Stimulated activated CD4-positive, alpha-beta T cell treated with anti-CD3 and anti-CD28 coated beads, Interleukin-4, amount 100 ng/mL, for 24 hours (primary cell): Measurements from ENCODE around the gene SPN.
"Not testable (repeated sequence)": the region's sequence is repeated elsewhere in the genome, so short reads cannot be mapped to it uniquely, and the experiment has no call there.

Source experiments
- DNase-seq: peaks from one replicate; pipeline ENCODE4 v3.0.0-alpha.2; 2020

Gene SPN

GRCh38 chr16:29663016-29663806, at the start of gene SPN:
Gene SPN (plus strand): TSS chr16:29663247. CDS start chr16:29663729, 482 bp downstream.
- peak; percentile 17 for DNase-seq

DNA sequence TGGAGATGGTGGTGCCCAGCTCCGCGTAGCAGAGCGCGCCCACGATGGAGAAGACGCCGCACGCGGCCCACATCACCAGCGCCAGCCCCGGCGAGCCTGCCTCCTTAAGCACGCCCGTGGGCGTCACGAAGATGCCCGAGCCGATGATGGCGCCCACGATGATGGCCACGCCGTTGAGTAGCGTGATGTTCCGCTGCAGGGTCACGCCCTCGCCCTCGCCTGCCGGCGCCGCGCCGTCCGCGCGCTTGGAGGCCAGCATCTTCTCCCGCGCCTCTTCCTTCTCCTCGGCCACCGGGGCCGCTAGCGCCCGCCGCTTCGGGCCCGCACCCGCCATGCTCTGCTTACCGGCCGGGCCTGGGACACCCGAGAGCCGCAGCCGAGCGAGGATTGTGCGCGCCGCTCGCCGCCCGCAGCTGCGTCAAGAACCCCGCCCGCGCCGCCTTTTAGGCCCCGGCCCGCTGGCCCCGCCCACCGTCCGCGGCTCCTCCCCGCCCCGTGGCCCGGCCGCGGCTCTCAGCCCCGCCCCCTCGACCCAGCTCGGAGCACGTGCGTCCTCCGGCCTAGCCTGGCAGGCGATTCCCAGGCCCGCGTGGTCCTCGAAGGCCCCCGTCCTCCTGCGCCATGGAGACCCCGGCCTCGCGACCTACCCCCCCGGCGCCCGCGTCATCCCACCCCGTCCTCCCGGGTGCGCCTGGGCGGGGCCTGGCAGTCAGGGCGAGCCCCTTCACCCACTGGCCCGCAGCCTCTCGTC, 49.6 kb upstream of the SPN start:
- DNase-seq: peak; percentile 92

DNA sequence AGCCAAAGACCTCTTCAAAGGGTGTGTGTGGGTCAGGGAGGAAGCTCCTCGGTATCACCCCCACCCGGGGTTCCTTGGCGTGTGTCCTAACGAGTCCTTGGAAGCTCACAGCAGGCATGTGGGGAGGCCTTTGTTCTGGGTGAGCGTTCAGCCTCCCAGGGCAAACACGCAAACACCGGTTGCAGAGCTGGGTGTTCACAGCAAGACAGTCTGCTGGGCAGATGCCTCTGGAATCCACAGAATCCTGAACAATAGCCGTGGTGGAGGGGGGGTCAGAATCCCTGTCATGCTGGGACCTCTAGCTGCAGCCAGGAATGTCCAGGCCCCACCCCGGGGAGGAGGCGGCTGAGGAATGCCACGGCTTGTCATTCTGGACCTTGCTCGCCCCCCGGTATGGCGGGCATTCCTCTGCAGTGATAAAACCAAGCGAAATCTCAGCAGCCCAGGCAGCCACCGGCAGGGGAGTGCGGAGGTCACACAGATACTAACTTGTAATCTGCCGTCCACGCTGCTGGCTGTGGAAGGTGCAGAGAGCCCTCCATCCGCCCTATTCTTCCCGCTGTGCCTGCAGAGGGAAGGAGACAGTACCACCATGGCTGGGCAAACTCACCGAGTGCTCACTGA, 48.2 kb upstream of the SPN start:
- DNase-seq: not testable (repeated sequence)

- not testable (repeated sequence) for DNase-seq
These were observed 46.9 kb upstream of the SPN start for GRCh38 chr16:29616127-29616526.

DNA sequence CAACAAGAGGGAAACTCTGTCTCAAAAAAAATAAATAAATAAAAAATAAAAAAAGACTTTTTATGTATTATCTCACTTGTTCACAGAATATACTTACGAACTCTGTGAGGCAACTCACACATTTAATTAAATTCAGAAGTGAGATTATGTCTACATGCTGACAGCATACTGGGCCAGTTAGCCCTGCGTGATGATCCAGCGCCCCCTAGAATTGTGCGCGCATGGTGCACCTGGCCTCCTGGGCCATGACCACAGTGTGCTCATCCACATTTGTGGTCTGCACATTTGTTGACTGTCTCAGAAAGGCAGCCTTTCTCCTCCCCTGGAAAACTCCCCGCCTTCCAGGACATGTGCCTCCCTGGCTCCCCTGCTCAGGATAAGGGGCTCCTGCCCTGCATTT, 42.5 kb upstream of the SPN start:
- peak; percentile 49 for DNase-seq

DNA sequence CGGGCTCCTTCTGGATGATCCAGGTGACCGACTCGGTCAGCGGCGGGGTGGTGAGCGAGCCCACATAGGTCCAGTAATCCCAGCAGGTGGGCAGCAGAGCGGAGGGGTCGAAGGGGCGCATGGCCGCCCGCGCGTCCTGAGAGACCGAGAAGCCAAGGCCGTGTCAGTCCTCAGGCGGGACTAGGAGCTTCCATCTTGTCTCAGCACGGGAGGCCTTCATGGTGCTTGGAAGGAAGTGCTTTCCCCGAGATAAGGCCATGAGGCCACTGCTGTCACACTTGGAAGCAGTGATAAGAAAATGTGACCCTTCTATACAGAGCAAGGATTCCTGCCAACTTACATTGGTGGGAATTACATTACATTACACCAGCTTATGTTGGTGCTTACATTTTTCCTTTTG, 40.3 kb upstream of the SPN start:
- DNase-seq: not testable (repeated sequence)

DNA sequence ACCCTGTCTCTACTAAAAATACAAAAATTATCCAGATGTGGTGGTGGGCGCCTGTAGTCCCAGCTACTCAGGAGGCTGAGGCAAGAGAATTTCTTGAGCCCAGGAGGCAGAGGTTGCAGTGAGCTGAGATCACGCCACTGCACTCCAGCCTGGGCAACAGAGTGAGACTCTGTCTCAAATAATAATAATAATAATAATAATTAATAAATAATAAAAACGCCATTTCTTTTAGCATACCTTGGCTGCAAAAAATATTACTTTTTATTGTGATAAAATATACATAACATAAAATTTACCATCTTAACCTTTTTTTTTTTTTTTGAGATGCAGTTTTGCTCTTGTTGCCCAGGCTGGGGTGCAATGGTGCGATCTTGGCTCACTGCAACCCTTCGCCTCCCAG, 39.8 kb upstream of the SPN start:
- not testable (repeated sequence) for DNase-seq

DNA sequence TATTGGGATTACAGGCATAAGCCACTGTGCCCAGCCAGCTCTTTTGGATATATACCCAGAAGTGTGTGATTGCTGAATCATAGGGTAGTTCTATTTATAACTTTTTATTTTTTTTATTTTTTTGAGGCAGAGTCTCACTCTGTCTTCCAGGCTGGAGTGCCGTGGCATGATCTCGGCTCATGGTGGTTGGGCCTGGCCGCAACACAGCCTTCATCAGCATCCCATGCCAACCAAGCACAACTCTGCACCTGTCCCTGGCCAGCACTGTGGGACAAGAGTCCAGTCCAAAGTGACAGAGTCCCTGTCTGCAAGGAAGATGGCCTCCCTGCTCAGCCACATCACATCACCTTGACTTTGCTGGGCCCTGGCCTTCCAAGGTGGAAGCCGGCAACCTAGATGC, 37.9 kb upstream of the SPN start:
- DNase-seq: not testable (repeated sequence)

DNA sequence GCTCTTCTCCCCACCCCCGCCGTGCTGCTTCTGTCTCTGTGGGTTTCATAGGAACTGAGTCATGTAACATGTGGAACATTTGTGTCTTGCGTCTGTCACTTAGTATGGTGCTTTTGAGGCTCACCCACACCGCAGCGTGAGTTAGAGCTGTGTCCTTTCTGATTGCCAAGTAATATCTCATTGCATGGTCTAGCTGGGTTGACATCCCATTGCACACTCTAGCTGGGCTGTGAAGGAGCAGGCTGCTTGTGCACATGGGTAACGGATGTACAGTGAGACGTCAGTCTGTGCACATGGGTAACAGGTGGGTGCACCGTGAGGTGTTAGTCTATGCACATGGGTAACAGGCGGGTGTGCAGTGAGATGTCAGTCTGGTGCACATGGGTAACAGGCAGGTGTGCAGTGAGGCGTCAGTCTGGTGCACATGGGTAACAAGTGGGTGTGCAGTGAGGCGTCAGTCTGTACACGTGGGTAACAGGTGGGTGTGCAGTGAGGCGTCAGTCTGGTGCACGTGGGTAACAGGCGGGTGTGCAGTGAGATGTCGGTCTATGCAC, 36.2 kb upstream of the SPN start:
- peak; percentile 72 for DNase-seq

DNA sequence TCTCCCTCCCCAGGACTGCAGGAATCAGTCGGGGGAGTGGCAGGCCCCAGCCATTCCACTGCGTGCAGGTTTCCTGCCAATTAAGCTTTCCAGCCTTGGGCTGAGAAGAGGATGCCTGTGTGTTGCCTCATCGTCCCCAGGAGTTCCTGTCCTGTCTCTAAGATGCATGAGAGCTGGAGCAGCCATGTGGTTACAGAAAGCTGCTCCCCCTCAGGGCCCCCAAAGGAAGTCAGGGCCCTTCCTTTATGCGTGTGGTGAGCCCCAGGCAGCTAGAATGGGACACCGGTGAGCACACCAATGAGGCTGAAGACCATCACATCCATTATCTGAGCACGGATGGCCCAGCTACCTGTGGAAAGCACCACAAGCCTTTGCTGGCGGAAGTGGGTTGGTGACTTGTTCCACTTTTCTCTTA, 35.4 kb upstream of the SPN start:
- not testable (repeated sequence) for DNase-seq

- DNase-seq: not testable (repeated sequence)
These were observed 34.3 kb upstream of the SPN start for GRCh38 chr16:29628707-29629106.

GRCh38 chr16:29629318-29629717, 33.7 kb upstream of the SPN start:
- not testable (repeated sequence) for DNase-seq

DNA sequence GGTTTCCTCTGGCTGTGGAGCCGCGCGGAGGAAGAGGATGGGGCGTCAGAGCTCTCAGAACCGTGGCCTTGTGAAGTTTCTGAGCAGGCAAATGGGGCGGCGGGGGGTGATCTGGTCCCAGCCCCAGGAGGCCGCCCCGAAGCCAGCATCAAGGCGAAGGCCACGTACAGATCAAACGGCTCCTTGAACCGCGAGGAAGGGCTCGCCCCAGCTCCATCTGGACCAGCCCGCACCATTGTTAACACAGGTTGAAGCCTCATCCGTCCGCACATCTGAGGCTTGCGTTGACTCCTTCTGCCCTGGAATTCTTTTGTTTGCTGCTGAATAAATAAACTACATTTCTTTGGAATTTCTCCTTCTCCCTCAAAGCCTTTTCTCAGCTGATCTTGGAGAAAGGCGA, 31.4 kb upstream of the SPN start:
- DNase-seq: not testable (repeated sequence)

DNA sequence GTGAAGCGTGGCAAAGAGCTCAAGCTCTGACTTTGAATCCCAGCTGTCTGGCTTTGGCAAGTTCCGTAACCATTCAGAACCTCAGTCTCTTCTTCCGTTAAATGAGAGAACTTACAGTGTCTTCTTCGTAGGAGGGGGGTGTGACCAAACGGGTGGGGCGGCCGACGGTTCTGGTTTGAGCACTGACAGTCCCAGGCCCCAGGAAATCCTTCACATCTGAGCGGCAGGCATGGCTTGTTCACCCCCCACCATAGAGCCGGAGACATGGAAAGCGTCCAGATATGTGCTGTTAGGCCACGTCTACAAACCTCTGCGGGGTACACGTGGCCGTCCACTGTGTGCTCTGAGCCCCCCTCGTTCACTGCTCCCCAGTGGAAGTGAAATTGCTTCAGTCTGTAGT, 27.1 kb upstream of the SPN start:
- DNase-seq: not testable (repeated sequence)

- not testable (repeated sequence) for DNase-seq
These were observed 26.7 kb upstream of the SPN start for GRCh38 chr16:29636368-29636767.

- DNase-seq: not testable (repeated sequence)
These were observed 24.3 kb upstream of the SPN start for GRCh38 chr16:29638751-29639150.

- DNase-seq: no peak
These were observed 21.5 kb upstream of the SPN start for GRCh38 chr16:29641561-29641960.

GRCh38 chr16:29643596-29643995, 19.5 kb upstream of the SPN start:
- no peak for DNase-seq

GRCh38 chr16:29644338-29644857, 18.6 kb upstream of the SPN start:
- no peak for DNase-seq

DNA sequence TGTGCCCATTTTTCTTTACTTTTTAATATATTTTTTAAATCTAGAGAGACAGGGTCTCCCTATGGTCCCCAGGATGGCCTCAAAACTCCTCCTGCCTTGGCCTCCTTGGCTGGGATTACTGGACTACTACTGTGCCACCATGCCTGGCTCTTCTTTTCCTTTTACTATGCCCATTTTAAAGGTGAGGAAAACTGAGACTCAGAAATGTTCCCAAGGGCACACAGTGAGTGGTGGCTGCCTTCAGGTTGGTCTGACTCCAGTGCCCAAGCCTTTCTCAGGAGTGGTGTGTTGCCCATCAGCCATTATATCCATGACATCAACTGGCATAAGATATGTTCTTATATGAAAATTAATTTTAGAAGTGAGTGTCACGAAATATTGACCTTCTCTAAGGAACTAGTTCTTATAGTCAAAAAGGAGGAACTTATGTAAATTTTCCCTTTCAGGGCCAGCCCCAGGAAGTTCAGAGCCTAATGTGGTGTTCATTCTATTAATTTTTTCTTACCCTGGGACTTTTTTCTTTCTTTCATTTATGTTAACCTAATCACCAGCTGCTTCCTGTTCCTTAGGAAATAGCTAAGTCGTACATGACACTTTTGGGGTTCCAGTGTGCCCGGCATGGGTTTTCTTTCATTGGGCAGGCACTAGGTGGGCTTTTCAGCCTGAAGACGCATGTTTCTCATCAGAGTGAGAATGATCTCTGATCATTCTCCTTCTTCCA, 17.9 kb upstream of the SPN start:
- no peak for DNase-seq

GRCh38 chr16:29645694-29646187, 17.3 kb upstream of the SPN start:
- no peak for DNase-seq

GRCh38 chr16:29646947-29647346, 16.1 kb upstream of the SPN start:
- no peak for DNase-seq
